ENCODE measurements around the gene NTRK2.

DNA sequence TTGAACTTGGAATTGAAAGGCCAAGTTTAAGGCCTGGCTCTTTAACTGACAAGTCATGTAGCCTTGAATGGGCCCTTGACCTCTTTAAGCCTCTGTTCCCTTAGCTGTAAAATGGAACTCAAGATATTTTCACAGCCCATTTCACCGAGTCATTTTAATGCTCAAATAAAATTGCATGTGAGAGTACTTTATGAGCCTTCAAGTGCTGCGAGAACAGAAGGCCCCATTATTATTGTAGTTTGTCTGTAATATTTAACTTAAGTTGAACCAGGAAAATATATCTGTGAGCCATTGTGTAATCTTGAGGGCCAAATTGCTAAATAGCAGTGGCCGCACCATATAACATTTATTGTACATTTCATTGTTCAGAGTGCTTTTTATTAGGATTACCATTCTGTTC lies 249.9 kb downstream of the NTRK2 start:
- no peak for TF ChIP-seq POLR2A (IDR thresholded peaks at IDR 0.05)
- TF ChIP-seq, protein P1, sequence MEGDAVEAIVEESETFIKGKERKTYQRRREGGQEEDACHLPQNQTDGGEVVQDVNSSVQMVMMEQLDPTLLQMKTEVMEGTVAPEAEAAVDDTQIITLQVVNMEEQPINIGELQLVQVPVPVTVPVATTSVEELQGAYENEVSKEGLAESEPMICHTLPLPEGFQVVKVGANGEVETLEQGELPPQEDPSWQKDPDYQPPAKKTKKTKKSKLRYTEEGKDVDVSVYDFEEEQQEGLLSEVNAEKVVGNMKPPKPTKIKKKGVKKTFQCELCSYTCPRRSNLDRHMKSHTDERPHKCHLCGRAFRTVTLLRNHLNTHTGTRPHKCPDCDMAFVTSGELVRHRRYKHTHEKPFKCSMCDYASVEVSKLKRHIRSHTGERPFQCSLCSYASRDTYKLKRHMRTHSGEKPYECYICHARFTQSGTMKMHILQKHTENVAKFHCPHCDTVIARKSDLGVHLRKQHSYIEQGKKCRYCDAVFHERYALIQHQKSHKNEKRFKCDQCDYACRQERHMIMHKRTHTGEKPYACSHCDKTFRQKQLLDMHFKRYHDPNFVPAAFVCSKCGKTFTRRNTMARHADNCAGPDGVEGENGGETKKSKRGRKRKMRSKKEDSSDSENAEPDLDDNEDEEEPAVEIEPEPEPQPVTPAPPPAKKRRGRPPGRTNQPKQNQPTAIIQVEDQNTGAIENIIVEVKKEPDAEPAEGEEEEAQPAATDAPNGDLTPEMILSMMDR (IDR thresholded peaks at IDR 0.05) = no peak

All from upper lobe of left lung (tissue), 4 donors.